GM10847 (cell line): ENCODE results near the gene NDUFS6.

Experiments used
- POLR2A ChIP-seq: IDR thresholded peaks from 2 replicates; pipeline ENCODE4 v1.6.1; 2011; ENCODE audit not compliant: insufficient read length; ENCODE audit errors: extremely low read depth

Gene NDUFS6

DNA sequence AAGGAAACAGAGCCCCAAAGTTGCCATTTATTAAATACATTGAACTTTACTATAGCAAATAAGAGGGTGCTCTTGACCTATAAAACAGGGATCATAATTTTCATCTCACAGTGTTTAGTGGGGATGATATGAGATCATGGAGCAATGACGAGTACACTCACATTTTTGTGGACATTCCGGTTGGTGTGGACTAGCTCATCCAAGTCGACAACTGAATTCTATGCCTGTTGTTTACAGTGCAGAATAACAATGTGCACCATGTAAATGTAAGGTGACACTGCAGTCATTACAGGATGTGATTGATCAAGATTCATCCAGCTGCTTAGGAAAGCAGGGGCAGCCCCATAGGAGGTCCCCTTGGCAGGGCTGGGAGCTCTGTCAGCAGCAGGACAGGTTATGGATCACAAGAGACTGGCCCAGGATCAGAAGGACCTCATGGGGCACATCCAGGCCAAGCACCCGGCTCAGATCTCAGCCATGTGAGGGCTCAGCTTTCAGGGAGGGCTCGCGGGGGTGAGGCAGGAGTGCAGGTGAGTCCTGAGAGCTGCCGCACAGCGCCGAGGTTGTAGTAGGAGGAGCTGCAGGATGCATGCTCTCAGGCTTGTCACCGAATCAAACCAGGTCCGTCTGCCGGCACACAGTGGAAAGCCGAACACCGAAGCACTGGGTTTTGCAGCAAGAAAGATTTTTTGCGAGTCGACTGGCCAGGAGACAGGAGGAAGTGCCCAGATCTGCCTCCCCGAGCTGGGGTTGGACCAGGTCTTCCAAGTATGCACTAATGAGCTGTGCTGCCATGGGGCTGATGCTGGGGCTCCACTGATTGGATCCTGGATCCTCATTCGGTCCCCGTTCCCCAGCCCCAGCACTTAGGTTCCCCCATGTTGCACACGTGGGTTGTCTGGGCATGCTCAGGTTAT lies 29.8 kb upstream of the NDUFS6 start:
- no peak for TF ChIP-seq POLR2A

- no peak for TF ChIP-seq POLR2A
These were observed 28.6 kb upstream of the NDUFS6 start for GRCh38 chr5:1772634-1773033.

DNA sequence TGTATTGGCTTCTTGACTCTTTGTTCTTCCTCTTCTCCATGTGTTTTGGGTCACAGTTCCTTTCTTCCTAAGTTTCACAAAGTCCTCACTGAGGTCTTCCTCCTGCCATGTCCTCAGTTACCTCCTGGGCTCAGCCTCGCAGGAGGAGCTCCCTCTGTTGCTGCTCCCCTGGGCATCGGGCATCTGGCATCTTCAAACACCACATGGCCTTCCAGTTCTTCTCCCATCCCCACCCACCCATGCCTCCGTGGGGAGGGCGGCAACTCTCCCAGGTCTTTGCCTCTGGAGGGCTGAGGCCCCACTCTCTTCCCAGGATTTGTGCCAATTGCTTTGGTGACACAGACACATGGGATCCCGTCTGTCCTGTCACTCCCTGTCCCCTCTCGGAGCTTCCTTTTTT lies 24.4 kb upstream of the NDUFS6 start:
- TF ChIP-seq POLR2A: no peak

DNA sequence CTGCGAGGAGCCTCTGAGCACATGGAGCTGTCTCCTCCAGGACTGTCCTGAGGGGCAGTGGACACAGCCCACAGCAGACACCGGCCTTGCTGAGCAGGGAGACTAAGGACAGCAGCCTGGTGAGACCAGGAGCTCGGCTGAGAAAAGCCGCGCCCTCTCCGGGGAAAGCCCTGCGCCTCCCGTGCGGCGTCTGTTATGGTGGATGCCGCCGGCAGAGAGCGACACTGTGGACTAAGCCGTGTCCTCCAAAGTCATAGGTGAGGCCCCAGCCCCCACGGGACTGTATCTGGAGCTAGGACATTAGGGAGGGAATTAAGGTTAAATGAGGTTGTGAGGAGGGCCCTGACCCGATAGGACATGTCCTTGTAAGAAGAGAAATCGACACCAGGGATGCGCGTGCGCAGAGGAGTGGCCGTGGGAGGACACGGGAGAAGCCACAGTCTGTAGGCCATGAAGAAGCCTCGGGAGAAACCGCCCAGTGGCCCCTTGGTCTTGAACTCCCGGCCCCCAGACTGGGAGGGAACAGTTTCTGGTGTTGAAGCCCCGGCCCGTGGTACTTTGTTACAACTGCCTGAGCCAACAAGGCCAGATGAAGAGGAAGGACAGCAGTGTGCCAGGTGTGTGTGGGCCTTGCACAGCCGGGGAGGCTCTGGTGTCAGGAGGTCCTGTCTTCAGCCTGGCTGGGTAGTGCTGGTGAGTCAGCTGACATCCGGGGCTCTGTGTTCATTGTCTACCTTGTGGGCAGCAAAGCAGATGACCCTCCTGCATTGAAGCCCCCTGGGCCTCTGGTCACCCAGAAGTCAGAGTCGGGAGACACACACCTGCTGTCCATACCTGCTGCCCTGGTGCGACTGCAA lies 23.7 kb upstream of the NDUFS6 start:
- no peak for TF ChIP-seq POLR2A

GRCh38 chr5:1778138-1779020 lies 22.8 kb upstream of the NDUFS6 start:
- no peak for TF ChIP-seq POLR2A

GRCh38 chr5:1779021-1779680 lies 22.1 kb upstream of the NDUFS6 start:
- TF ChIP-seq POLR2A: no peak

- no peak for TF ChIP-seq POLR2A
These were observed 21.2 kb upstream of the NDUFS6 start for GRCh38 chr5:1779782-1780613.

GRCh38 chr5:1780614-1780930 lies 20.6 kb upstream of the NDUFS6 start:
- no peak for TF ChIP-seq POLR2A

GRCh38 chr5:1781107-1781506 lies 20.1 kb upstream of the NDUFS6 start:
- TF ChIP-seq POLR2A: no peak

DNA sequence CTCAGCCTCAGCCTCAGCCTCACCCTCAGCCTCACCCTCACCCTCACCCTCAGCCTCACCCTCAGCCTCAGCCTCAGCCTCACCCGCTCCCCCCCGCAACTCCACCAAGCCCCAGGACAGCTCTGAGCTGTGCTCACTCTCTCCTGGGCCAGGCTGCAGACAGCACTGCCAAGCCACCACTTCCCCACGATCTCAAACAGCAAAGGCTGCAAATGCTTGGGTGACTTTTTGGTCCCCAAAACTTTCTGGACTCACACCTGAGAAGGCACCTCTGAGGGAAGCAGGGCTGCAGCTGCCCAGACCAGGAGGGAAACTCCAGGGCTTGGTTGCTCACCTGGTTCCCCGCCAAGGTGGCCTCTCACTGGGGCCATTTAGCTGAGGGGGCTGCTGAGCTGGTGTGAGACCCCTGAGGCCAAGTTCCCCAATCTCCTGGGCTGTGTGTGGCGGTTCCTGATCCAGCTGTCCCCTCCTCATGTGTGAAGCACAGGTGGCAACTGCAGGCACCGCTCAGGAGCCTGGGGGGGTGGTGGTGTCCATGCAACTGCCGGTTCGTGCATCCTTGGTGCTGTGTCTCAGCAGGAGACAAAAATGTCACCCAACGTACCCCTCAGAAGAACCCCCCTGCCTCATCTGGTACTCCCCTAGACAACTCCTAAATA lies 19.4 kb upstream of the NDUFS6 start:
- no peak for TF ChIP-seq POLR2A

- TF ChIP-seq POLR2A: no peak
These were observed 18.6 kb upstream of the NDUFS6 start for GRCh38 chr5:1782385-1783215.

- TF ChIP-seq POLR2A: no peak
These were observed 18.0 kb upstream of the NDUFS6 start for GRCh38 chr5:1783216-1783554.
